Upper lobe of left lung (tissue), 4 donors: ENCODE results near the gene CCNJL.

Source experiments
- CTCF ChIP-seq, 6 experiments: fragments of 450-650 bp in 4 of 6; fragments of 200-600 bp in 2 of 6; sonication (generic) in 2 of 6; IDR thresholded peaks; one replicate each; pipeline ENCODE4 v1.5.1; 2016 to 2019; ENCODE audit warnings: antibody characterized with exemption in 6 of 6
- EP300 ChIP-seq, 4 donors: sonication (generic); formaldehyde crosslinking; IDR thresholded peaks; one replicate each; pipeline ENCODE4 v1.5.1; 2017; ENCODE audit warnings: antibody characterized with exemption in 4 of 4, control low read depth in 2 of 4
- POLR2A ChIP-seq, 4 donors: fragments of 450-650 bp; IDR thresholded peaks; one replicate each; pipeline ENCODE4 v1.5.1; 2016 to 2017; ENCODE audit warnings: antibody characterized with exemption in 4 of 4, mild to moderate bottlenecking in 2 of 4
- POLR2AphosphoS5 ChIP-seq, 2 donors: sonication (generic); formaldehyde crosslinking; IDR thresholded peaks; one replicate each; pipeline ENCODE4 v1.5.1; 2017; ENCODE audit warnings: antibody characterized with exemption in 2 of 2

- TF ChIP-seq CTCF (IDR thresholded peaks at IDR 0.05) (no peak), EP300 (IDR thresholded peaks at IDR 0.05) (no peak), POLR2A (IDR thresholded peaks at IDR 0.05) (no peak), POLR2AphosphoS5 (IDR thresholded peaks at IDR 0.05) (no peak)
These were observed 98.8 kb downstream of the CCNJL start for GRCh38 chr5:160213537-160213936.
